Limb (tissue), 2 donors: ENCODE results near the gene TMEM191C.
"Not testable (repeated sequence)": the region's sequence is repeated elsewhere in the genome, so short reads cannot be mapped to it uniquely, and the experiment has no call there.

Source experiments
- DNase-seq, 2 donors: peaks; one replicate each; pipeline ENCODE4 v3.0.0-alpha.2; 2016; ENCODE audit errors: extremely low spot score in 2 of 2

TMEM191C gene

GRCh38 chr22:21446128-21446826 lies 20.9 kb upstream of the TMEM191C start:
- DNase-seq: no peak

GRCh38 chr22:21446827-21447690 lies 20.1 kb upstream of the TMEM191C start:
- DNase-seq: no peak

GRCh38 chr22:21447694-21448402 lies 19.3 kb upstream of the TMEM191C start:
- DNase-seq: no peak

GRCh38 chr22:21448627-21449416 lies 18.4 kb upstream of the TMEM191C start:
- DNase-seq: no peak

GRCh38 chr22:21449531-21450319 lies 17.5 kb upstream of the TMEM191C start:
- DNase-seq: no peak

- no peak for DNase-seq
Observed at GRCh38 chr22:21450320-21450831, 16.8 kb upstream of the TMEM191C start.

GRCh38 chr22:21450858-21451353 lies 16.3 kb upstream of the TMEM191C start:
- DNase-seq: no peak

GRCh38 chr22:21451545-21452520 lies 15.4 kb upstream of the TMEM191C start:
- DNase-seq: no peak

- DNase-seq: not testable (repeated sequence)
Observed at GRCh38 chr22:21452666-21453065, 14.5 kb upstream of the TMEM191C start.

- DNase-seq: not testable (repeated sequence)
Observed at GRCh38 chr22:21454998-21455333, 12.2 kb upstream of the TMEM191C start.

- DNase-seq: no peak
Observed at GRCh38 chr22:21455334-21456089, 11.7 kb upstream of the TMEM191C start.

GRCh38 chr22:21457023-21457787 lies 10.0 kb upstream of the TMEM191C start:
- DNase-seq: no peak

GRCh38 chr22:21462672-21463071 lies 4.5 kb upstream of the TMEM191C start:
- not testable (repeated sequence) for DNase-seq

- peak; percentile 9 to 77 for DNase-seq
Observed at GRCh38 chr22:21468194-21469096, 1.3 kb downstream of the TMEM191C start.

GRCh38 chr22:21469097-21469994 lies 2.2 kb downstream of the TMEM191C start:
- not testable (repeated sequence) for DNase-seq
